Tibial nerve (tissue), 4 donors: ENCODE results near the gene FAM184A. TPM values are rescaled to one million over a fixed set of nuclear protein-coding genes. Genes with fewer than 3 reads are reported as not detected.
A peak's percentile ranks its signal among the peaks of the same experiment; 100 is the strongest.

Experiments used
- DNase-seq, 2 donors: peaks; one replicate each; pipeline ENCODE4 v3.0.0-alpha.2; 2019; ENCODE audit warnings: low spot score in 2 of 2
- H3K27ac ChIP-seq, 4 donors: fragments of 200-600 bp; sonication (generic) in 3 of 4; one replicate each; pipeline ENCODE4 v1.5.1; 2017 to 2019; ENCODE audit warnings: mild to moderate bottlenecking in 1 of 4
- H3K27me3 ChIP-seq, 2 donors: fragments of 200-600 bp; sonication (generic) in 1 of 2; one replicate each; pipeline versions ENCODE4 v1.5.1 to v1.6.0; 2017 to 2019
- H3K36me3 ChIP-seq, 3 donors: fragments of 200-600 bp; sonication (generic); one replicate each; pipeline ENCODE4 v1.5.1; 2018 to 2019
- H3K4me1 ChIP-seq, 4 donors: fragments of 200-600 bp; sonication (generic) in 3 of 4; one replicate each; pipeline ENCODE4 v1.5.1; 2017 to 2019
- H3K4me3 ChIP-seq, 4 donors: fragments of 200-600 bp; sonication (generic) in 3 of 4; one replicate each; pipeline ENCODE4 v1.5.1; 2017 to 2019; ENCODE audit warnings: mild to moderate bottlenecking in 1 of 4, moderate library complexity in 1 of 4
- H3K9me3 ChIP-seq, 4 donors: fragments of 200-600 bp; sonication (generic) in 3 of 4; one replicate each; pipeline ENCODE4 v1.5.1; 2017 to 2019
- CTCF ChIP-seq, 5 experiments: fragments of 200-600 bp in 3 of 5; fragments of 450-650 bp in 2 of 5; sonication (generic) in 3 of 5; IDR thresholded peaks; one replicate each; pipeline ENCODE4 v1.5.1; 2016 to 2019; ENCODE audit warnings: antibody characterized with exemption in 5 of 5, mild to moderate bottlenecking in 3 of 5, moderate library complexity in 2 of 5
- EP300 ChIP-seq, 2 donors: sonication (generic); formaldehyde crosslinking; IDR thresholded peaks; one replicate each; pipeline ENCODE4 v1.6.1; 2017; ENCODE audit warnings: antibody characterized with exemption in 2 of 2, mild to moderate bottlenecking in 1 of 2
- POLR2A ChIP-seq, 2 donors: fragments of 450-650 bp; IDR thresholded peaks; one replicate each; pipeline ENCODE4 v1.6.1; 2017; ENCODE audit warnings: antibody characterized with exemption in 2 of 2, mild to moderate bottlenecking in 2 of 2, moderate library complexity in 2 of 2
- WGBS, 2 donors: methylation state at CpG; one replicate each; pipeline ENCODE4 v1.1.5; 2018; 5-methylcytosine and 5-hydroxymethylcytosine counted together
- total RNA-seq, 4 donors: library from RNA; depleted of rRNA; stranded (reverse); fragments of >200 nt; gene quantifications; one replicate each; pipeline ENCODE4 v1.1.0, GENCODE V29; 2016

The FAM184A gene
- total RNA-seq, 4 donors from 2014 or later = 3.6 to 11.2 (median 8.3) TPM

GRCh38 chr6:118934461-118935330 lies 143.8 kb downstream of the FAM184A start, which contains the start of gene MCM9:
MCM9 (minus strand) TSS chr6:118935159; CDS start chr6:118931723, 3,436 bp downstream.
- peak; percentile 73 to 76 for DNase-seq
- peaks cover 0 to 26% (median 5%) of the 10 kb centered on the region in 4 donors for H3K4me1 ChIP-seq
- no peaks in the 10 kb centered on the region for H3K27me3 ChIP-seq
- no peaks in the 10 kb centered on the region for H3K9me3 ChIP-seq
- no peak for TF ChIP-seq CTCF (IDR thresholded peaks at IDR 0.05)
- peak; percentile 50 to 62 for TF ChIP-seq POLR2A (IDR thresholded peaks at IDR 0.05)
- peak in 1 of 2 donors; percentile 19 for TF ChIP-seq EP300 (IDR thresholded peaks at IDR 0.05)
- peak within 1 kb of the TSS; percentile 69 to 90 (median 78) for H3K4me3 ChIP-seq
- WGBS, 2 donors = 1% methylated on average over 60 to 61 of the region's 95 CpGs
- peak within 1 kb of the TSS; percentile 77 to 96 (median 92) for H3K27ac ChIP-seq
- peaks cover 0 to 22% (median 4%) of the 10 kb centered on the region in 3 donors for H3K36me3 ChIP-seq

GRCh38 chr6:118933855-118934460 lies 144.5 kb downstream of the FAM184A start:
- Histone ChIP-seq H3K4me3 (peak overlapping the region; percentile 69 to 90 (median 78)), H3K36me3 (peaks cover 0 to 29% (median 4%) of the 10 kb centered on the region in 3 donors), H3K27ac (peak overlapping the region; percentile 23 to 96 (median 84)), H3K27me3 (no peaks in the 10 kb centered on the region), H3K9me3 (no peaks in the 10 kb centered on the region), H3K4me1 (peaks cover 0 to 26% (median 5%) of the 10 kb centered on the region in 4 donors)
- no peak for DNase-seq
- WGBS, 2 donors = 19 to 22% methylated on average over 8 of the region's 8 CpGs
- TF ChIP-seq POLR2A (IDR thresholded peaks at IDR 0.05) (no peak), EP300 (IDR thresholded peaks at IDR 0.05) (no peak), CTCF (IDR thresholded peaks at IDR 0.05) (no peak)

GRCh38 chr6:118932421-118932820 lies 146.0 kb downstream of the FAM184A start:
- peaks cover 0 to 26% (median 5%) of the 10 kb centered on the region in 4 donors for H3K4me1 ChIP-seq
- WGBS, 2 donors = 40% methylated on average over 2 of the region's 2 CpGs

GRCh38 chr6:118931436-118931835 lies 147.0 kb downstream of the FAM184A start:
- 97 to 98% methylated on average over 5 of the region's 5 CpGs for WGBS, 2 donors
- peaks cover 0 to 26% (median 5%) of the 10 kb centered on the region in 4 donors for H3K4me1 ChIP-seq

More at GRCh38 chr6:118932421-118932820, 146.0 kb downstream of the FAM184A start:
- no peak for TF ChIP-seq CTCF (IDR thresholded peaks at IDR 0.05)
- TF ChIP-seq EP300 (IDR thresholded peaks at IDR 0.05) = no peak
- no peak for TF ChIP-seq POLR2A (IDR thresholded peaks at IDR 0.05)
- Histone ChIP-seq H3K27ac (no peak overlapping the region), H3K4me3 (no peak overlapping the region), H3K36me3 (peaks cover 0 to 45% (median 4%) of the 10 kb centered on the region in 3 donors), H3K27me3 (no peaks in the 10 kb centered on the region), H3K9me3 (no peaks in the 10 kb centered on the region)
- DNase-seq = no peak

More at GRCh38 chr6:118931436-118931835, 147.0 kb downstream of the FAM184A start:
- TF ChIP-seq CTCF (IDR thresholded peaks at IDR 0.05) (no peak), EP300 (IDR thresholded peaks at IDR 0.05) (no peak), POLR2A (IDR thresholded peaks at IDR 0.05) (no peak)
- Histone ChIP-seq H3K27ac (no peak overlapping the region), H3K4me3 (no peak overlapping the region), H3K36me3 (peaks cover 0 to 55% (median 4%) of the 10 kb centered on the region in 3 donors), H3K27me3 (no peaks in the 10 kb centered on the region), H3K9me3 (no peaks in the 10 kb centered on the region)
- no peak for DNase-seq
